ENCODE measurements around the gene OARD1.

DNA sequence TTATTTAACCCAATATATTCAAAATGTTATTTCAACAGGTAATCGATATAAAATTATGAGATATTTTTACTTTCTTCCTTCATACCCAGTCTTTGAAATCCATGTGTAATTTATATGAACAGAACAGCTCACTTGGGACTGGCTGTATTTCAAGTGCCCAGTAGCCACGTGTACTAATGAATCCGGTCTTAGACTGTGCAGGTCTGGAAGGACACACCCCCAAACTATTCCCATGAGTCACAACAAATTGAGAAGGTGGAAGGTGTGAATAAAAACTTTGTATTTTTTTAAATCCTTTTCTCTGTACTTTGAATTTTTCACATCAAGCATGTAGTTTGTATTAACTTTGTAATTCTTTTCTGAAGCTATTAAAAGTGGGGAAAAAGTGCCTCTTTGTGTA is 36.0 kb downstream of the OARD1 start:
- TF ChIP-seq SP1 (IDR thresholded peaks at IDR 0.05), result no peak
- no peak for TF ChIP-seq SUZ12 (IDR thresholded peaks at IDR 0.05)
- TF ChIP-seq, protein P1, sequence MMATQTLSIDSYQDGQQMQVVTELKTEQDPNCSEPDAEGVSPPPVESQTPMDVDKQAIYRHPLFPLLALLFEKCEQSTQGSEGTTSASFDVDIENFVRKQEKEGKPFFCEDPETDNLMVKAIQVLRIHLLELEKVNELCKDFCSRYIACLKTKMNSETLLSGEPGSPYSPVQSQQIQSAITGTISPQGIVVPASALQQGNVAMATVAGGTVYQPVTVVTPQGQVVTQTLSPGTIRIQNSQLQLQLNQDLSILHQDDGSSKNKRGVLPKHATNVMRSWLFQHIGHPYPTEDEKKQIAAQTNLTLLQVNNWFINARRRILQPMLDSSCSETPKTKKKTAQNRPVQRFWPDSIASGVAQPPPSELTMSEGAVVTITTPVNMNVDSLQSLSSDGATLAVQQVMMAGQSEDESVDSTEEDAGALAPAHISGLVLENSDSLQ (IDR thresholded peaks at IDR 0.05), result no peak
- no peak for TF ChIP-seq HDGF (IDR thresholded peaks at IDR 0.05; ENCODE audit: borderline replicate concordance)
- no peak for TF ChIP-seq TARDBP (IDR thresholded peaks at IDR 0.05)
- TF ChIP-seq BHLHE40 (IDR thresholded peaks at IDR 0.05; ENCODE audit: borderline replicate concordance), result no peak
